GM21786 (cell line): ENCODE results near the gene SGTA.
"Not testable (repeated sequence)": the region's sequence is repeated elsewhere in the genome, so short reads cannot be mapped to it uniquely, and the experiment has no call there.

Experiments
- ATAC-seq: cut with Tn5 transposase; IDR thresholded peaks from one replicate; pipeline ENCODE4 v1.9.1; 2021; ENCODE audit not compliant: unreplicated experiment

SGTA gene, protein sequence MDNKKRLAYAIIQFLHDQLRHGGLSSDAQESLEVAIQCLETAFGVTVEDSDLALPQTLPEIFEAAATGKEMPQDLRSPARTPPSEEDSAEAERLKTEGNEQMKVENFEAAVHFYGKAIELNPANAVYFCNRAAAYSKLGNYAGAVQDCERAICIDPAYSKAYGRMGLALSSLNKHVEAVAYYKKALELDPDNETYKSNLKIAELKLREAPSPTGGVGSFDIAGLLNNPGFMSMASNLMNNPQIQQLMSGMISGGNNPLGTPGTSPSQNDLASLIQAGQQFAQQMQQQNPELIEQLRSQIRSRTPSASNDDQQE

DNA sequence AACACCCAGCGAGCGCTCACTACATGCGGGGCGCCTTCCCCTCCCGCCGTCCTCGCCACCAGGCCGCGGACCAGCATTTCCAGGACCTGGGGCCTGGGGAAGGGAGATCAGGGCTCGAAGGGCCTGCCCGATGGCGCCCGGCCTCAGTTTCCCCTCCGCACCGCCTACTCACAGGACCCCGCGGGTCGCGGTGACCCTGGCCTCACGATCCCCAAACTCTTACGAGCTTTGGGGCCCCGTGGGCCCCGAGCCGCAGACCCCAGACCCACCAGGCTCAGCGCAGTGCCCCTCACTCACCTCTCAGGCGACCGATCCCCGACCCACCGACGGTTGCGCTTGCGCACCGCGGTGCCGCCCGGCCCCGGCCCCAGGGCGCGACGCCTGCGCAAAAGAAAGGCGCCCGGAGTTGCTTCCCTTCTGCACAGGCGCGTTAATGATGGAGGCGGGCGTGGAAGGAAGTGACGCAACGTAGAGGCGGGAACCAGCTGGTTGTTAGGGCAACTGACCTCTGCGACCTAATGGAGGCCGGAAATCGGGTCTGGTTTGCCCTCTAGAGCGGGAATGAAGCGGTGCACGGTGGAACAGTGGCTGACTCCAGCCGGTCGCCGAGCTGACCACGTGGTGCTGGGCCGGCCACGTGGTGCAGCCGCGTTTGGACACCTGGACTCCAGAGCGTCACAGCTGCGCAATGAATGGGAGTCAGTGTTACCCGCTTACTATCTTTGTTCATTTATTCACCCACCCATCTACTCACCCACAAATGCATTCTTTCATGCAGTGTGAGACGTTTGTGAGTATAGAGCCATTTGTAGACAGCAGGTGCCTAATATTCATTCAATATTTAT is at the start of gene SGTA:
TSS of gene SGTA (minus strand) at position 338 of the 845 bp plus-strand sequence. CDS start 14,205 bp downstream, outside the sequence.
- peak; percentile 78 for ATAC-seq

DNA sequence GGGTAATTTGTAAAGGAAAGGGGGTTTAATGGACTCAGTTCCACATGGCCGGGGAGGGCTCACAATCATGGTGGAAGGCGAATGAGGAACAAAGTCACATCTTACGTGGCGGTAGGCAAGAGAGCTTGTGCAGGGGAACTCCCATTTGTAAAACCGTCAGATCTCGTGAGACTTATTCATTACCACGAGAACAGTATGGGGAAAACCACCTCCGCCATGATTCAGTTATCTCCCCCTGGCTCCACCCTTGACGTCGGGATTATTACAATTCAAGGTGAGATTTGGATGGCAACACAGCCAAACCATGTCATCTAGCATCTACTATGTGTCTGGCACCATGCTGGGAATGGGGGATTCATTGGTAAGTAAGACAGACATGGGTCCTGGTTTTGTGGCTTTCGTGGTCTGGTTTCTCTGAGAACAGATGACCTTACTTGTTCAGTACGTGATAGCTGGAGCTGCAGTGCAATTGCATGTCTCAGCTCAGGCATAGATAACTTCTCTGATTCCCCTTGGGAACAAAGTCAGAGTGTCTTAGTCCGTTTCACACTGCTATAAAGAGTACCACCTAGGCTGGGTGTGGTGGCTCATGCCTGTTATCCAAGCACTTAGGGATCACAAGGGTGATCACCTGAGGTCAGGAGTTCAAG is 44.9 kb upstream of the SGTA start:
- no peak for ATAC-seq

DNA sequence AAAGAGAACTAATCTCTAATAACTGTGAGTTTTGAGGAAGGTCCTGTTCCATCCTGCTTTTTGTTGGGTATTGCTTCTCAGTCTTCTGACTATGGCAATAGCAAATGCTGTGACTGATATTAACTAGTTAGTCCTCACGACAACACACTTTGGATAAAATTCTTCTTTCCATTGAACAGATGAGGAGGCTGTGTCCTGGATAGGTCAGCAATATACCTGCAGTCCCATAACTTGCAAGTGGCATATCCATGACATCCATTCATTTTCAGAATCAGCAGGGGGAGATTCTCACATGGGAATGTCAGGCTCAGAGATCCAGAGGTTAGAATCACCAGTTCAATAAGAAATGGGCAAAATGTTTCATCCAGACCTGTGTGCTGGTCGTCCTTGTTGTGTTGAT is 43.9 kb upstream of the SGTA start:
- ATAC-seq = no peak

DNA sequence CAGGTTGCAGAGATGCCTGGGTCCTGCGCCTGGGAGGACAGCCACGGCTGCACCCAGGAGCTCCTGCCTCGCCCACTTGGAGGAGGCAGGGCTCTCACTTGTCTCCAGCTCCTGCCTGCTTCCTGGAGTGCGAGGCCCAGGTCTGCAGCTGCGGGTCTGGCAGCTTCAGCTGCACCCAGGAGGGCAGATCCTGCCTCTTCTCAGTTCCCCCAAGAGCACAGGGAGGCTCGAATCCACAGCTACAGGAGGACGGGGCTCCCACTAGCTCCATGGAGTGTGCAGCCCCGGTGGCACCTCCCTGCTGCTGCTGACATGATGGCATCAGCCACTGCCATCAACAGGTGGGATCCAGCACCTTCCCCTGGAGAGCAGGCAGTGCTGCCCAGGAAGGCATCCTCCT is 41.1 kb upstream of the SGTA start:
- ATAC-seq = no peak

DNA sequence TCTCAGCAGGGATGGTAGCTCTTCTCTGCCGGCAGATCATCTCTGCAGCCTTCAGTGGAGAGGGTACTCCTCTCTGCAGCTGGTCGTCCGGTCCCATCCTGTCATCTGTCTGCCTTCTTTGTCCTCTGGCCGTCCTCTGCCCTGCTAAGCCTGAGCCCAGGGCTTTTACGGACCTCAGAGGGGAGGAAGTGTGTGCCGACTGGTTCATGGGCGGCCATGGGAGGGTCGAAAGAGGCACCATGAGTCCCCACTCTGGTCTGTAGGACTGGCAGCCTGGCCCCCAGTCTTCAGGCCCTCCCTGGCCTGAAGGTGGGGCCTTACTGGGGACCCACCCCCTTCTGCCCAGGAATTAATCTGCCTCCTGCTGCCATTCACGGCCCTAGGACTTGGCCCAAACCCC is 40.6 kb upstream of the SGTA start:
- no peak for ATAC-seq

DNA sequence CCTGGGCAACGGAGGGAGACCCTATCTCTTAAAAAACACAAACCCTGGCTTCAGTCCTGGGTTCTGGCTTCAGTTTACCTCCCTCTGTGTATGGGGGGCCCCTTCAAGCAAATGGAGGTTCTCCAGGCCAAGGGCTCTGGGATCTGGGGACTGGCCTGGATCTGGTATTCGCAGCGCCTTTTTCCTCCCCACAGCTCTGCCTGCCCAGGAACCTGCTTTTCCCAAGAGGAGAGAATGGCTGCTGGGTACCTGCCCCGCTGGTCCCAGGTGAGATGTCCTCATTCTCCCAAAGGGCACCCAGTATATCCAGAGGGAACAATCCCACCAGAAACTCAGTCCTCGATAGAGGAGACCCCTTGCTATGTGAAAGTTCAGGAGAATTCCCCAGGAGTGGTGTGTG is 39.8 kb upstream of the SGTA start:
- no peak for ATAC-seq

DNA sequence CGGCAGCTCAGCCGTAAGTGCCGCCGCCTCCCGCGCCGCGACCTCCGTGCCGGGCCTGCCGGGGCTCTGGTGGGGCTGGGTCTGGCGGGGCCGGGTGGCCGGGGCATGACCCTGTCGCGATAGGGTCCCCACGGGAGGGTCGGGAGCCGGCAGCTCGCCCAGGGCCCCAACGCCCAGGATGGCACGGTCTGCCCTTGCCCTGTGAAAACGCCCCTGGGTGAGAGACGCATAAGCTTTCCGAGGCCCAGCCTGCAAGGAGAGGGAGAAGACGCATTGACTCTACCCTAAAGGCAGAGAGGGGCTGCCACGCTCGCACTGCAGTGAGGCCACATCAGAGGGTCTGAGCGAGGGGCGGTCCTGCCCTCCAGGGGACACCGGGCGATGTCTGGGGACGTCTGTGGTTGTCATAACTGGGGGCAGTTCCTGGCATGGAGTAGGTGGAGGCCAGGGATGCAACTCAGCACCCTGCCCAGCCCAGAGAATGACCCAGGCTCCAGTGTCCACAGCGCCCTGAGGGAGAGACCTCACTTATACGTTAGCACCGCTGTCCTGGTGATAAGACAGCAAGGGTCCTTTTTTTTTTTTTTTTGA is 37.1 kb upstream of the SGTA start:
- ATAC-seq = no peak

DNA sequence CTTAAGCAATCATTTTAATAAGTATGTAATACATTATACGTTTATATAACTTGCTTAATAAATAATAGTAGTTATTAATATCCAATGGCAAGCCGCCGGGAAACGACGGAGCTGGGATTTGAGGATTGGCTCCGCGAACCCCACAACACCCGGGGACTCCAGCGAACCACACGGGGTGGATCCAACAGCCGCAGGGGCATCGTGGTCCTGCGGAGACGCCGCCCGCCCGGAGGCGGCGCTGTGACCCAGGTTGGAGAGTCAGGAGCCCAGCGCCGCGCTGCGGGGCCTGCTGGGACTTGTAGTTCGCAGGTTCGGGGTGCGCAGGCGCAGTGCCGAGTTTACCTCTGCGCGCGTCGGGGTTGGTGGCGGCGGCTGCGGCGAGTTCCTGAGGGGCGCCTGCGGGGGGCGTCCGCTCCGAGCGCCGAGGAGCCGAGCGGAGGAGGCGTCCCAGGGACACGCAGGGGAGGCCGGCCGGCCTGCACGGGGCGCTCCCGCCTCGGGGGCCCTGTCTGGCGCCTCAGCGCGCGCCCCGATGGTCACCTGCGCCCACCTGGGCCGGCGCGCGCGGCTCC is 36.6 kb upstream of the SGTA start, which contains the start of gene ZNF554:
TSS of gene ZNF554 (plus strand) at position 329 of the 572 bp plus-strand sequence. CDS start at position 533, 204 bp downstream.
- peak; percentile 84 for ATAC-seq

DNA sequence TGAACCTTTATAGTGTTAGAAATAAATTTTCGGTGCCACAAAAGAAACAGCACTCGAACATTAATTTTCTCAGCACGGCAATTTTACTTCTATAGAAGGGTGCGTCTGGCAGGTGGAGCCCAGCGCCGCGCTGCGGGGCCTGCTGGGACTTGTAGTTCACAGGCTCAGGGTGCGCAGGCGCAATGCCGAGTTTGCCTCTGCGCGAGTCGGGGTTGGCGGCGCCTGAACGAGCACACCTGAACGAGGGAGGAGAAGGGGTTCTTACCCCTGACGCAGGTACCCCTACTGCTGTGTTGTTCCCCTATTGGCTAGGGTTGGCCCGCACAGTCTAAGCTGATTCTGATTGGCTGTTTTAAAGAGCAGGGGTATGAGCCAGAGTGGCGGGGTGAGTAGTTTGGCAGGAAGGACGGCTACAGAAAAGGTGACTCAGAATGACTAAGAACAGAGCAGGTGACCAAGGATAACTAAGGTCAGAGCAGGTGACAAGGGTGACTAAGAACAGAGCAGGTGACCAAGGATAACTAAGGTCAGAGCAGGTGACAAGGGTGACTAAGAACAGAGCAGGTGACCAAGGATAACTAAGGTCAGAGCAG is 34.3 kb upstream of the SGTA start:
- not testable (repeated sequence) for ATAC-seq

DNA sequence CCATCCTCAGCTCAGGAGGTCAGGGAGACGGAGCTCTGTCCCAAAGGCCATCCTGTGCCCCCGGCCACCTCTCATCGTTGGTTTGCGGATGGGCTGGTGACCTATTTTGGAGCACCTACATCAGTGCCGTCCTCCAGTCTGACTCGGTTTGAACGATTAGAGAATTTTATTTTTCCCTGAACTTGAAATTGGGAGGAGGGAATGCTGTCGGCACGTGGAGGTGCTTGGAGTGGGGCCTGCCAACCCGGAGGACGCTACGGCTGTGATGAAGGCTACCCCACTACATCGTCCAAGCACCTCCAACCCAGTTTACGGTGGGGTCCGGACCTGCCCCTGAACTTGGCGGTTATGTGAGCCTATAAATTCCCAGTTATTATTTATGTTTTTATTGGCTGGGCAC is 33.6 kb upstream of the SGTA start:
- no peak for ATAC-seq

DNA sequence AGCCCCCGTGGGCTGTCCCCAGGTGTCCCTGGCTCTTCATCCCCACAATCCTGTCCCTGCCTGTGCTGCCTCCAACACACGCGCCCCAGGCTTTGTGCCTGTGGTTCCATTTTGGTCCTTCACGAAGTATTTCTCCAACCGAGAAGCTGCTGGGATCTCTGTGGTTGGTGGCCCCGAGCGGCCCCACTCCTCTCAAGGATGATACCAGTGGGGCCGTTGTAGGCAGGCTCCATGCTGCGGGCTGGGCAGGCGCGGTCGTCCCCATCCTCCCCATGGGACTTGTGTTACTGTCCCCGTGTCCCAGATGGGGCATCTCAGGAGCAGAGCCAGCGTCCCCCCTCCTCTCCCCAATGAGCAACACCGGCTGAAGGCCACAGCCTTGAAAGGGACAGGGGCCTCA is 32.9 kb upstream of the SGTA start:
- no peak for ATAC-seq

DNA sequence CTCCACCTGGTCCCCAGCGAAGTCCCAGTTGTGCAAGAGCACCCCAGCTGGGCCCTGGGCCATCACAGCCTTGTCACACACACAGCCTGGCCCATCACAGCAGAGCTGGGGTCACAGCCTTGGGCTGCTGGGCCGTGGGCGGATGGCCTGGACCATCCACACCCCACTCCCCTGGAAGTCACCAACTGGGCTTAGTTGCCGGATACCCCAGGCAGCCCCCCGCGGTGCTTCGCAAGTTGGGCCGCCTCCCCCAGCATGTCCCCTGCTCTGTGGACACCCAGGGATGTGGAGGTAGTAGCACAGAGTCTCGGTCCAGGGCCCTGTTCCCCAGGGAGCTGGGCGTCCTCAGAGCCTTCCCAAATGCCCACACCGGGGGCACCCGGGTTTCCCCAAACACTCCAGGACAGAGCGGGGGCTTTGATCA is 32.1 kb upstream of the SGTA start:
- ATAC-seq = no peak

DNA sequence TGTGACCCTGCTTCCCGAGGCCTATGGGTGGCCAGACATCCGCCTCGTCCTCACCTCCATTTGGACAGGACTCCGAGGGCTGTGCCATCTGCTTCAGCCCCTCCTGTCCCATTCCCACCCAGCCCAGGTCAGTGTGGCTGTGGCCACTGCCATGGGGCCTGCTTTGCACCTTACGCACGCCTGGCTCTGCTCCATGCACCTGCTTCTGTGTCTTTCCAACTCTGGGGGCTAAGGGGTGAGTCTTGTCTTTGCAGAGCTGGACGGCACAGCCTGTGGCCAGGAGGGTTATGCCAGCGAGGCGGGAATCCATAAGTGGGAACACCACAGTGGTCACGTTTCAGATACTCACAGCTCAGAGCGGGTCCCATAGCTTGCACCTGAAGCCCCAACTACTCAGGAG is 31.4 kb upstream of the SGTA start:
- no peak for ATAC-seq

DNA sequence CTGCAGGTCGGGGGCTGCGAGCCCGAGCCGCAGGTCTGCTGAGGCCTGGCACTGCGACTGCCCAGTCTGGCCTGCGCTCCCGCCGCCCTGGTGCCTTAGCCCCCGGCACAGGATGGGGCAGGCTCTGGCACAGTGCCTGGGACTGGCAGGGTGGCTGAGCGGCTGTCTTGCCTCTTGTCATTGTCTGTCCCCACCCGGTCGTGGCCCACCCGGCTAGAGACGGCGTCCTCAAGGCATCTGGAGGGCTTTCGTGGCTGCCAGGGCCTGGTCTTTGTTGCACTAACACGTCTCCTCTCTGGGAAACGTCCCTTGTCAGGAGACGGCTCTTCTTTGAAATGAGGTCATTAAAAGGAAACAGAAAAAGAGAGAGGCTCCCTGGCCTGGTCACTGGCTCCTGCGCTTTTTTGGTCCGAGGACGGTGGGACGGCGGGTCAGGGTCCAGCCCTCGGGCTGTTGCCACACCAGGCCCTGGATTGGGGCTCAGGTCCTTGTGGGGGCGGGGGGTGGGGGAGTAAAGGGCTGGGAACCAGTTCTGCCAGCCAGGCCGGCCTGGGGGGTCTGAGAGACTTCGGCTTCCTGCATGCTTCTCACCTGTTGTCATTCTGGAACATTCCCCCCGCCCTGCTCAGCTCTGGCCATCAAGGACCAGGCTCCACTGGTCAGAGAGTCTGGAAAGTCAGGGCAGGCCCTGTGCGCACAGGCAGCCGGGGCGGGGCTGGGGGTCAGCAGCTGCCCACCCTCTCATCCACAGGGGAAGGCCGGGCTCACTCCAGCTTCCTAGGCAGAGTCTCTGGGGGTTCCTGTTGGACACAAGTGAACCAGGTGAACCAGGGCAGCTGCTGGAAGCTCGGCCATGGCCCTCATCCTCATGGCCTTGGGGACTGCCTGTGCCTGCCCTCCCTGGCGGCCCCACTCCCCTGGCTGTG is 30.4 kb upstream of the SGTA start:
- ATAC-seq = no peak

DNA sequence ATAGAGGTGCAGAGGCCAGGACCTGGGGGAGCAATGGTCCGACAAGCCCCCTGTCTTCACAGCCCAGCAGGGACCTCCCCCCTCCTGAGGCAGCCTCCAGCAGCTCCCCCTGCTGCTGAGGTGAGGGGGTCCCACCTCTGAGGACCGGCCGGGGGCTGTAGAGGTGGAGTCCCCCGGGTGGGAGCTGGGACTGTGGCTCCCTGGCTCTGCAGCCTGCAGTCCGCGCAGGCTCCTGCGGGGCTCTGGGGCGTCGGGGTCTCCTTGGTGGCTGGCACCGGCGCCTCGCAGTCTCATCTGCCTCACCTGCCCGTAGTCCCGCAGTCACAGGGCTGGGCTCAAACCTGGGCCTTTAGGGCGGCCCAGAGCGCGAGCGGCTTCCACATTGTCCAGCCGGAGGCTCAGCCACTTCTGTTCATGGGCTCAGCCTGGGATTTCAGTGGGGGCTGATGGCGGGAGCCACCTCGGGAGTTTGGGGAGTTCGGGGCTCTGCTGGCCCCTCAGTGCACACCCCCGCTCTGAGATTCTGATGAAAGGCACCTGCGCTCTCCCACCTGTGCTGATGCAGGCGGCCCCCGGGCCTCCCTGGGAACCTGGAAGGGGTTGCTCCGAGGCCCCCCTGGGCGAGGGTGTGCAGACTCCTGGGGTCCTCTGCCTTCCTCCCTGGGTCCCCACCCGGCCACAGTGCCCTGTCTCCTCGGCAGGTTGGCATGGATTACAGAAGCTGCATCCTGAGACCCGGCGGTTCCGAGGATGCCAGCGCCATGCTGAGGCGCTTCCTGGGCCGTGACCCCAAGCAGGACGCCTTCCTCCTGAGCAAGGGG is 29.6 kb upstream of the SGTA start:
- ATAC-seq = no peak

DNA sequence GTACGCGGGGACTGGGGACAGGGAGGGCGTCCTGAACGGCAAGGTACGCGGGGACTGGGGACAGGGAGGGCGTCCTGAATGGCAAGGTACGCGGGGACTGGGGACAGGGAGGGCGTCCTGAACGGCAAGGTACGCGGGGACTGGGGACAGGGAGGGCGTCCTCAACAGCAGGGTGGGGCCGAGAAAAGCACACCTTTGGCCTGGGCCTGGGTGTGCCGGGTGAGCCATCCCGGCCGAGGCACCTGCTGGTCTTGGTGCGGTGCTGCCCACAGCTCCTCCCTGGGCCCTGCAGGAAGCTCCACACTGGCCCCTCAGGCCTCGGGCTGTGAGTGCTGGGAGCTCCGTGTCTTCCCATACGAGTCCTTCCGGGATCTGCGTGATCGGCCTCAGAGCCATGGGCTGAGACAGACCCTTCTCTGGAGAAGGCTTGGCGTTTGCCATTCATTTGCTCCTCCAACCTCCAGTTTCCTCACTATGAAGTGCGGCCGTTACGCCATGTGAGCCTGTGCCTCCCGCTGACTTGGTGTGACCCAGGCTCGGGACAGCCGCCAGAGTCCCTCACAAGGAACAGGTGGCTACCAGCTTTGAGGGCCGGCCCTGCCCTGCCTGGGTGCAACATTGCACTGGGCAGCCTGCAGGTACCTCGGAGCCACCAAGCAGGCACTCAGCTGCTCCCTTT is 28.8 kb upstream of the SGTA start:
- no peak for ATAC-seq

DNA sequence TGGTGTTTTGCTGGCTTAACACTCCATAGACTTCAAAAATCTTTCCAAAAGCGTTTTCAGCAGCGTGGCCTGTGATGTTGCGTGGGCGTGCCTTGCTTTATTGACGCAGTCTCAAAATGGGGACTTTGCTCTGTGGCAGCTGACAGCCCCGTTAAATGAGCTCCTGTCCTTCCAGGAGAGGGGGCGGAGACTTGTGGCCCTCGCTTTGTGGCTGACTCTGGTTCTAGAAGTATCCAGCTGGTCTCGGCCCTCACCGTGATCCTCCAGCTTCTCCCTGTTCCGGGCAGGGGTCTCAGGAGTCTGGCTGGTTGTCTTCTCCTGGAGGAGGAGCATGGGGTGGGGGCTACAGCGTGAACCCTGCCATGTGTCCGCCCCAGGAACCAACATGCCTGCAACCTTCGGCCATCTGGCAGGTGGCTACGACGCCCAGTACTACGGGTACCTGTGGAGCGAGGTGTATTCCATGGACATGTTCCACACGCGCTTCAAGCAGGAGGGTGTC is 28.2 kb upstream of the SGTA start:
- ATAC-seq = no peak
